Measurements from ENCODE around the gene RNF17.
A peak's percentile ranks its signal among the peaks of the same experiment; 100 is the strongest.

Gene RNF17

GRCh38 chr13:24899601-24900000 is 135.6 kb downstream of the RNF17 start:
- DNase-seq = no peak

DNA sequence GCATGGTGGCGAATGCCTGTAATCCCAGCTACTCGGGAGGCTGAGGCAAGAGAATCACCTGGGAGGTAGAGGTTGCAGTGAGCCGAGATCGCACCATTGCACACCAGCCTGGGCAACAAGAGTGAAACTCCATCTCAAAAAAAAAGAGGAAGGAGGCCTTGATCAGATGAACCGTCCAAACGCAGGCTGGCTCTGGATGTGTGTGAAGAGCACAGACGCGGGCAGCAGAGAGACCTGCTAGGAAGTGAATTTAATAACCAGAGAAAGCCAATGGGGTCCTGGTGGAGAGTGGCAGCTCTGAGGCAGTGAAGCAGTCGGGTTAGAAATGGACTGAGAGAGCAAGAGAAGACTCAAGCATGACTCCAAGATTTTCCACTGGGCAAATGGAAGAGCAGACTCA is 136.5 kb downstream of the RNF17 start:
- DNase-seq = no peak

- DNase-seq = no peak
These were observed 141.3 kb downstream of the RNF17 start for GRCh38 chr13:24905242-24905641.

DNA sequence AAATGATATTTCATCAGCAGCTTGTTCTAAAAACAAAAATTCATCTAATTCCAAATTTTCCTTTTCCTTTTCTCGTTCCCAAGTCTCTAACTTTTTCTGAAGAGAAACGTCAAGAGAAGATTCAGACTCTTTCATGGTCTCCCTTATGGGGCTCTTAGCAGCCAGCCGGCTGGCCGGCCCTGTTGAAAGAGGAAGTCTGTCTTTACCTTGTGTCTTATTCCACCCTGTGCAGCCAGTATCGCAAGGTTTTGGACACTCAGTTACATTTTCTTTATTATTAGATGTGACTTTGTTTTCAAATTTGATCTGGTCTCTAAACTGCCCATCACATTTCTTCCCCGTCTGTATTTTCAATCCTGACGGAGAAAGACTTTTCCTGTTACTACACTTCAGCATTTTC is 142.3 kb downstream of the RNF17 start:
- DNase-seq = no peak

DNA sequence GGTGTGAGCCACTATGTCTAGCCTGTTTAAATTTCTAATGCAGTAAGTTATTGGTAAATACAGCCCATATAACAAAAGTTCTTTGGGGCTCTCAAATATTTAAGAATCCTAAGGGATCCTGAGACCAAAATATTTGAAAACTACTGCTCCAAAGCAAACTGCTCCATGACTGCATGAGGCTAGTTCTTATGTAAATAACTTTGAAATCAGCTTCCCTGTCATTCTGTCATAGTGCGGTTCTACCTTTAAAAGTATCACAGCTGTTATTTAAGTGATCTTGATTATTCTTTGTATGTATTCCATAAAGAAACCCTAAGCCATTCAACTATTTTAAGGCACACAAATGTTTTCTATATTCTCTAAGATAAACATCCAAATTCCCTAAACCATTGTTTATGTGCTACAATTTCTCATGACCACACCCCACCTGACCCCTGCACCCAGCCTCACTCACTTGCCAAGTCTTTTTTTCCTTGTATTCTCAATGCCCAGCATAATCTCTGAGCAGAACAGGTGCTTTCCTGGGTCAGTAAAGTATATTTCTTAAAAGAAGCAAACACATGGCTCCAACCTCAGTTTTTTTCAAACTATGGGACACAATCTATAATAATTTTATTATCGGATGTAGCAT is 146.6 kb downstream of the RNF17 start:
- DNase-seq = no peak

- DNase-seq = no peak
These were observed 147.4 kb downstream of the RNF17 start for GRCh38 chr13:24911133-24911908.

- DNase-seq = no peak
These were observed 152.5 kb downstream of the RNF17 start for GRCh38 chr13:24916464-24916863.

- no peak for DNase-seq
These were observed 157.0 kb downstream of the RNF17 start for GRCh38 chr13:24921003-24921402.

DNA sequence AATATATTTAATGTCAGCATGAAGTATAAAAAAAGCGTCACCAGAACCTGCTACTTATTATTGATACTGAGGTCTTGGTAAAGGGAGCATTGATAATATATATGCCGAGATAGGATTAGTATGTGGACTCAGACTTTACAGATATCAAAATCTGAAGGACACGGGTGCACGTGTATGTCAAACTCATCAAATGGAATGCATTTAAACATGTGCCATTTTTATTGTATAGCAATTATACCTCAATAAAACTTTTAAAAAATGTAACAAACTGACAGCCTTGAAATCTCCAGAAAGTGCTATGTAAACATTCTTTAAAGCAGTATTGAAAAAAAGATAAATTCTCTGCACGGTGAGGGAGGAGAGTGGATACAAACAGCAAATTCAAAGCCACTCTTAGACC is 157.9 kb downstream of the RNF17 start:
- no peak for DNase-seq

DNA sequence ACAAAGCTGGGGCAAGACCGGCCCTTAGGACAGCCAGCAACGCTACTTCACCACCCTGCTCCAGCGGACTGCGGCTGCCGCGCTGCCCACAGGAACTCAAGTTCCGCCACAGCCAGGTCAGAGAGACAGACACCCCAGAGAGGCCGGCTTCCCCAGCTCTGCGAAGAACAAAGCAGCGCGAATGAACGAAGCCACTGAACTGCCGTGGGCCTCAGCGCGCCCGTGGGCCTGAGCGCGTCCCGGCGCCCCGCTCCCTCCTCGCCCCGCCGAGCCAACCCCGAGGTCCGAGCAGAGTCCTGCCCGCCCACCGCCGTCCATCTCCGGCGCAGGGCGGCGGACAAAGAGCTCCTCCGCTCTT is 158.4 kb downstream of the RNF17 start:
- DNase-seq = no peak

DNA sequence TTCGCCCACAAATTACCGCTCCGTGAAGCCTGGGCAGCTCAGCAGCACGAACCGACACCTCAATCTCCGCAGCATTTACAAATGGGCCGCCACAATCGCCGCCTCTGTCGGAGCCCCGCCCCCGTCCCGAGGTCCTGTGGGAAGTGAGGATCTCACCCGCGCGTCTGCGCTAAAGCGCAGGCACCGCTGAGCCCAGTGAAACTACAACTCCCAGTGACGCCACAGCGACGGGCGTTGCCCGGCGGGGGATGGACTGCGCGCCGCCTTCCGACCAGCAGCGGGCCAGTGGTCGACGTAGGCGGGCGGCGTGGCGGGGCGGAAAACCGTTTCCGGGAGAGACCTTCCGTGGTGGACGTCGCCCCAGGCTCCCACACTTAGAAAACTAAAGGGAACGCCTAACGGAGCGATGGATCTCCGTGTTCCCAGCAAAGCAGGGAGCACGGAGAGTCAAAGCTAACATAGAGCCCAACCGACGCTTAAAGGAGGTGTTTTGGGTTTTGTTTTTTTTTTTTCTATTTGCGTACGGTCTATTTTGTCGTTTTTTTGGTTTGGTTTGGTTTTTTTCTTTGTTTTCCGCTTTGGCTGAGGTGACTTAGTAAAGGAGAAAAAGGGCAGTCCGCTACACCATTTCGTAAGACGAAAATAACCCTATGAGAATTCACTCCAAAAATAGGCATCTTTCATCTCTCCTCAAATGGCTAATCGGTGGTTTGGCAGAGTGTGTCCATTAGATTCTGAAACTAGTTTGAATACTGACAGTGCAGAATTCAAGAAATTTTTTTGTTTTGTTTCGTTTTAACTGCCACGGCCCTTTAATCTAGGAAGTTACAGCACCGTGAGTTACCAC is 159.0 kb downstream of the RNF17 start:
- DNase-seq = peak; percentile 86 to 90

DNA sequence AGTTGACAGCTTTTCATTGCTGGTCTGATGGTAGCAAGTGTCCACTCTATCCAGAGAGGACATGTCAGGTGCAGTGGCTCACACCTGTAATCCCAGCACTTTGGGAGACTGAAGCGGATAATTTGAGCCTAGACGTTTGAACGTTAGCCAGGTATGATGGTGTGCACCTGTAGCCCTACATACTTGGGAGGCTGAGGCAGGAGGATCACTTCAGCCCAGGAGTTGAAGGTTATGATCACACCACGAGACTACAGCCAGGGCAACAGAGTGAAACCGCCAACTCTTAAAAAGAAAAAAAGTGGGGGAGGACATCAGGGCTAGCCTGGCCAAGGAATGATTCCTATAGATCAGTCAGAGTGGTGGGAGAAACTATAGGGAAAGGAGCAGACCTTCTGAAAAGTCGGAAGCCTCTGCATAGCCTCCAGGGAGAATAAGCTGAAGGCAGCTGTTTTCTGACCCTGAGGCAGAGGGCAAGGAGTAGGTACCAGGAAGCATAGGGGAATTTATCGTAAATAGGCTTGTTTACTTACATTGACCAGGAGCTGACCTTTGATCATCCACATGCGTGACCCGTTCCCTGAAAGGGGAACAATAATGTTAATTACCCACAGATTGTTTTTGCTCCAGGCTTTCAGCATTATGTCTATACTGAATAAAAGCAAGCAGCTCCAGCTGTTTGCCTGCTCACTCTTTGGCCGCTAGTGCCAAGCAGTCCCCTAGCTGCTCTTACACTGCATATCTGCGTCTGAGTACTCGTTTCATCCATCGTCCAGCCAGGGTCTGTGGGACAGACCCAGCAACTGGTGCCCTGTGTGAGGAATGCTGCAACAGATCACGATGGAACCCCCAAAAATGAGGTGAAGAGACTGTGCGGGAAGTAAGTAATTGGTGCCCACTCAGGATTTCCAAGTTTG is 161.6 kb downstream of the RNF17 start:
- no peak for DNase-seq

DNA sequence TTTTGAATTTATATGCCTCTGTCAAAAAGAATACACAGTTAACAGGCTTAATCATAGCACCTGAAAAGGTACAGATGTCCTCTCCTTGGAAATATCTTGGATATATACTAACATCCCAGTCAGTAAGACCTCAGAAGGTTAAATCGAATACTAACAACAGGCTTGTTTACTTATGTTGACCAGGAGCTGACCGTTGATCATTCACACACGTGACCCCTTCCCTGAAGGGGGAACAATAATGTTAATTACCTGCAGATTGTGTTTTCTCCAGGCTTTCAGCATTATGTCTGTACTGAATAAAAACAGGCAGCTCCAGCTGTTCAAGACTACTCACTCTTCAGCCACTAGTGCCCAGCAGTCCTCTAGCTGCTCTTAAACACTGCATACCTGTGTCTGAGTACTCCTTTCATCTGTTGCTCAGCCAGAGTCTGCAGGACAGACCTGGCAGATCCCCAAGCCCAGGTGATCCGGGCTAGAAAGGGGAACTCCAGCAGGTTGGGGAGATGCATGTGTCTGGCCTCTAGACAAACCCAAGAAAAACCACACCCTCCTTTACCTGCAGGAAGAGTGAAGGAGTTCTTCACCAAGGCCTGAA is 163.9 kb downstream of the RNF17 start:
- DNase-seq = no peak

DNA sequence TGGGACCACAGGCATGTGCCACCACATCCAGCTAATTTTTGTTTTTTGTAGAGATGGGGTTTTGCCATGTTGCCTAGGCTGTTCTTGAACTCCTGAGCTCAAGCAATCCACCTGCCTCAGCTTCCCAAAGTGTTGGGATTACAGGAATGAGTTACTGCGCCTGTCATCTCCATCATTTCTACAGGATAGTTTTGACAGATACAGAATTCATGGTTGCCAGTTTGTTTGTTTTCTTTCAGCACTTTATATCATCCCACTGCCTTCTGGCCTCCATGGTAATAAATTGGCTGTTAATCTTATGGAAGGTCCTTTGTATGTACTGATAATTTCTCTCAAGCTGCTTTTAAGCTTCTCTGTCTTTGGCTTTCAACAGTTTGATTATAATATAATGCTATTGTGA is 165.2 kb downstream of the RNF17 start:
- DNase-seq = no peak

Measured in stimulated activated CD4-positive, alpha-beta T cell treated with anti-CD3 and anti-CD28 coated beads, Interleukin-2, amount 100 ng/mL, for 48 hours (primary cell).